GM19397 (cell line): ENCODE data around the gene LOC101059915.
A peak's percentile ranks its signal among the peaks of the same experiment; 100 is the strongest.
"Not testable (repeated sequence)": the region's sequence is repeated elsewhere in the genome, so short reads cannot be mapped to it uniquely, and the experiment has no call there.

ENCODE experiments used
- ATAC-seq: cut with Tn5 transposase; IDR thresholded peaks from one replicate; pipeline ENCODE4 v1.9.1; 2021; ENCODE audit warnings: mild to moderate bottlenecking, moderate library complexity; ENCODE audit not compliant: unreplicated experiment

LOC101059915 gene

GRCh38 chrX:71671043-71671780 is 3.9 kb downstream of the LOC101059915 start:
- ATAC-seq, result no peak

GRCh38 chrX:71671938-71672337 is 4.6 kb downstream of the LOC101059915 start:
- ATAC-seq, result no peak

- not testable (repeated sequence) for ATAC-seq
Observed at GRCh38 chrX:71675636-71676035, 8.3 kb downstream of the LOC101059915 start.

- ATAC-seq, result not testable (repeated sequence)
Observed at GRCh38 chrX:71676068-71676795, 8.9 kb downstream of the LOC101059915 start.

- not testable (repeated sequence) for ATAC-seq
Observed at GRCh38 chrX:71677195-71677594, 9.8 kb downstream of the LOC101059915 start.

- ATAC-seq, result no peak
Observed at GRCh38 chrX:71679575-71680207, 12.3 kb downstream of the LOC101059915 start.

GRCh38 chrX:71696641-71697465 is 29.5 kb downstream of the LOC101059915 start:
- peak; percentile 77 for ATAC-seq

- peak; percentile 38 for ATAC-seq
Observed at GRCh38 chrX:71697466-71698298, 30.3 kb downstream of the LOC101059915 start.

GRCh38 chrX:71698299-71699022 is 31.1 kb downstream of the LOC101059915 start:
- ATAC-seq, result not testable (repeated sequence)

GRCh38 chrX:71699023-71699344 is 31.6 kb downstream of the LOC101059915 start:
- not testable (repeated sequence) for ATAC-seq

GRCh38 chrX:71702853-71703252 is 35.5 kb downstream of the LOC101059915 start:
- ATAC-seq, result not testable (repeated sequence)

- ATAC-seq, result not testable (repeated sequence)
Observed at GRCh38 chrX:71714064-71714463, 46.7 kb downstream of the LOC101059915 start.

- not testable (repeated sequence) for ATAC-seq
Observed at GRCh38 chrX:71715551-71715950, 48.2 kb downstream of the LOC101059915 start.

- ATAC-seq, result not testable (repeated sequence)
Observed at GRCh38 chrX:71716323-71716722, 49.0 kb downstream of the LOC101059915 start.

- not testable (repeated sequence) for ATAC-seq
Observed at GRCh38 chrX:71718185-71718584, 50.8 kb downstream of the LOC101059915 start, which contains the start of gene CXorf49. Gene CXorf49, minus strand, starts transcription at chrX:71718285. Its CDS starts 134 bp downstream, at chrX:71718151.

- not testable (repeated sequence) for ATAC-seq
Observed at GRCh38 chrX:71719195-71719594, 51.8 kb downstream of the LOC101059915 start.

- ATAC-seq, result not testable (repeated sequence)
Observed at GRCh38 chrX:71720289-71720886, 53.0 kb downstream of the LOC101059915 start.
